Neural cell (in vitro differentiated cells): Measurements from ENCODE around the gene IGFBP4. TPM values are rescaled to one million over a fixed set of nuclear protein-coding genes. Genes with fewer than 3 reads are reported as not detected.

Experiments used
- H2AFZ ChIP-seq: fragments of 200-600, 300-800 bp; sonication (generic), shearing (Covaris generic); 2 replicates; pipeline ENCODE4 v1.6.0; 2014; ENCODE audit warnings: low read depth, mild to moderate bottlenecking, antibody characterized with exemption, low read length, moderate library complexity
- H3F3A ChIP-seq: fragments of 200-600 bp; shearing (Covaris generic); 2 replicates; pipeline ENCODE4 v1.6.1; 2016; ENCODE audit warnings: mild to moderate bottlenecking, moderate library complexity, mixed read lengths, antibody characterized with exemption, low read length; ENCODE audit not compliant: insufficient read depth, poor library complexity, severe bottlenecking
- H3K27ac ChIP-seq: fragments of 200-600, 300-800 bp; sonication (generic), shearing (Covaris generic); 2 replicates; pipeline ENCODE4 v1.5.1; 2014; ENCODE audit warnings: mild to moderate bottlenecking, low read length, moderate library complexity
- H3K27me3 ChIP-seq: fragments of 300-800, 200-600 bp; sonication (generic), shearing (Covaris generic); 2 replicates; pipeline ENCODE4 v1.6.0; 2014; ENCODE audit warnings: mild to moderate bottlenecking, low read depth, low read length, moderate library complexity; ENCODE audit not compliant: insufficient read depth
- H3K36me3 ChIP-seq: fragments of 300-800, 200-600 bp; sonication (generic), shearing (Covaris generic); 2 replicates; pipeline ENCODE4 v1.5.1; 2014; ENCODE audit warnings: mild to moderate bottlenecking, antibody characterized with exemption, low read length, moderate library complexity; ENCODE audit not compliant: insufficient read depth
- H3K4me2 ChIP-seq: fragments of 300-800, 200-600 bp; sonication (generic), shearing (Covaris generic); 2 replicates; pipeline ENCODE4 v1.6.0; 2014; ENCODE audit warnings: mild to moderate bottlenecking, low read length
- H3K4me3 ChIP-seq: fragments of 300-800, 200-600 bp; sonication (generic), shearing (Covaris generic); 2 replicates; pipeline ENCODE4 v1.5.1; 2014; ENCODE audit warnings: mild to moderate bottlenecking, low read length, moderate library complexity
- H3K79me2 ChIP-seq: fragments of 200-600 bp; shearing (Covaris generic); replicated peaks from 2 replicates; pipeline ENCODE4 v1.6.0; 2014; ENCODE audit warnings: mild to moderate bottlenecking, low read length, moderate library complexity; ENCODE audit not compliant: insufficient read depth
- H3K9ac ChIP-seq: fragments of 300-800, 200-600 bp; sonication (generic), shearing (Covaris generic); 2 replicates; pipeline ENCODE4 v1.6.1; 2016; ENCODE audit warnings: mild to moderate bottlenecking, low read length, mixed read lengths
- H3K9me2 ChIP-seq: fragments of 200-600 bp; shearing (Covaris generic); 2 replicates; pipeline ENCODE4 v1.6.1; 2016; ENCODE audit warnings: mild to moderate bottlenecking, low read length, mixed read lengths; ENCODE audit not compliant: insufficient read depth
- H3K9me3 ChIP-seq: fragments of 200-600, 300-800 bp; sonication (generic), shearing (Covaris generic); 2 replicates; pipeline ENCODE4 v1.6.1; 2016; ENCODE audit warnings: mild to moderate bottlenecking, mixed run types, low read length, moderate library complexity, mixed read lengths
- H4K20me1 ChIP-seq: fragments of 200-600 bp; shearing (Covaris generic); 2 replicates; pipeline ENCODE4 v1.6.1; 2016; ENCODE audit warnings: mild to moderate bottlenecking, mixed run types; ENCODE audit not compliant: insufficient read depth
- EP300 ChIP-seq: fragments of 450-650 bp; conservative IDR thresholded peaks from 2 replicates; pipeline ENCODE4 v1.6.1; 2014; ENCODE audit warnings: antibody characterized with exemption, mild to moderate bottlenecking, moderate library complexity; ENCODE audit not compliant: poor library complexity, severe bottlenecking
- EZH2 ChIP-seq: fragments of 200-600, 300-800 bp; shearing (Covaris generic), sonication (generic); IDR thresholded peaks from 2 replicates; pipeline ENCODE4 v1.6.1; 2014; ENCODE audit warnings: antibody characterized with exemption, low read length, borderline replicate concordance, mild to moderate bottlenecking; ENCODE audit not compliant: insufficient read depth, poor library complexity, severe bottlenecking
- MXI1 ChIP-seq: fragments of 450-650 bp; conservative IDR thresholded peaks from 2 replicates; pipeline ENCODE4 v1.6.1; 2014; ENCODE audit warnings: antibody characterized with exemption, mild to moderate bottlenecking; ENCODE audit not compliant: poor library complexity, severe bottlenecking
- POLR2AphosphoS5 ChIP-seq: IDR thresholded peaks from 2 replicates; pipeline ENCODE4 v1.6.1; 2012
- RAD21 ChIP-seq: fragments of 450-650 bp; conservative IDR thresholded peaks from 2 replicates; pipeline ENCODE4 v1.6.1; 2014; ENCODE audit warnings: antibody characterized with exemption, mild to moderate bottlenecking, moderate library complexity
- SMC3 ChIP-seq: fragments of 450-650 bp; conservative IDR thresholded peaks from 2 replicates; pipeline ENCODE4 v1.6.1; 2014; ENCODE audit warnings: antibody characterized with exemption, mild to moderate bottlenecking, moderate library complexity; ENCODE audit not compliant: poor library complexity
- TAF1 ChIP-seq: IDR thresholded peaks from 2 replicates; pipeline ENCODE4 v1.6.1; 2012; ENCODE audit warnings: low read depth
- polyA plus RNA-seq: library from polyadenylated mRNA; depleted of rRNA; stranded (reverse); fragments of >200 nt; gene quantifications from 2 replicates; pipeline ENCODE4 v1.2.3, GENCODE V29; 2014
- TF ChIP-seq, protein P1 (sequence below): IDR thresholded peaks from 2 replicates; pipeline ENCODE4 v1.6.1; 2012; ENCODE audit warnings: borderline replicate concordance
- TF ChIP-seq, protein P2 (sequence below): fragments of 450-650 bp; IDR thresholded peaks from 2 replicates; pipeline ENCODE4 v1.5.1; 2014; ENCODE audit warnings: antibody characterized with exemption, mild to moderate bottlenecking, moderate library complexity; ENCODE audit not compliant: poor library complexity, severe bottlenecking

The IGFBP4 gene
- polyA plus RNA-seq, 1 donor from 2014 or later: 1.3 TPM

- Histone ChIP-seq H3K79me2 (no peaks in the 10 kb centered on the region), H4K20me1 (no peaks in the 10 kb centered on the region)
These were observed 9.7 kb downstream of the IGFBP4 start for GRCh38 chr17:40452921-40453378.

GRCh38 chr17:40453881-40454612 lies 10.8 kb downstream of the IGFBP4 start:
- Histone ChIP-seq H2AFZ (no peak overlapping the region), H3K79me2 (no peaks in the 10 kb centered on the region), H3K27me3 (no peaks in the 10 kb centered on the region), H3K27ac (no peak overlapping the region), H3K4me2 (no peak overlapping the region), H3K4me3 (no peak overlapping the region), H3F3A (no peaks in the 10 kb centered on the region), H3K36me3 (no peaks in the 10 kb centered on the region), H3K9me3 (no peaks in the 10 kb centered on the region), H4K20me1 (no peaks in the 10 kb centered on the region), H3K9ac (no peak overlapping the region), H3K9me2 (no peaks in the 10 kb centered on the region)
- TF ChIP-seq EZH2 (no peak), SMC3 (no peak), EP300 (no peak)

More at GRCh38 chr17:40452921-40453378, 9.7 kb downstream of the IGFBP4 start:
- H3K4me3 ChIP-seq: no peak overlapping the region
- H2AFZ ChIP-seq: no peak overlapping the region
- H3F3A ChIP-seq: no peaks in the 10 kb centered on the region
- H3K36me3 ChIP-seq: no peaks in the 10 kb centered on the region
- no peaks in the 10 kb centered on the region for H3K9me3 ChIP-seq
- H3K27me3 ChIP-seq: no peaks in the 10 kb centered on the region
- no peak overlapping the region for H3K9ac ChIP-seq
- H3K27ac ChIP-seq: no peak overlapping the region
- H3K4me2 ChIP-seq: no peak overlapping the region
- TF ChIP-seq EZH2: no peak
- TF ChIP-seq, protein P1, sequence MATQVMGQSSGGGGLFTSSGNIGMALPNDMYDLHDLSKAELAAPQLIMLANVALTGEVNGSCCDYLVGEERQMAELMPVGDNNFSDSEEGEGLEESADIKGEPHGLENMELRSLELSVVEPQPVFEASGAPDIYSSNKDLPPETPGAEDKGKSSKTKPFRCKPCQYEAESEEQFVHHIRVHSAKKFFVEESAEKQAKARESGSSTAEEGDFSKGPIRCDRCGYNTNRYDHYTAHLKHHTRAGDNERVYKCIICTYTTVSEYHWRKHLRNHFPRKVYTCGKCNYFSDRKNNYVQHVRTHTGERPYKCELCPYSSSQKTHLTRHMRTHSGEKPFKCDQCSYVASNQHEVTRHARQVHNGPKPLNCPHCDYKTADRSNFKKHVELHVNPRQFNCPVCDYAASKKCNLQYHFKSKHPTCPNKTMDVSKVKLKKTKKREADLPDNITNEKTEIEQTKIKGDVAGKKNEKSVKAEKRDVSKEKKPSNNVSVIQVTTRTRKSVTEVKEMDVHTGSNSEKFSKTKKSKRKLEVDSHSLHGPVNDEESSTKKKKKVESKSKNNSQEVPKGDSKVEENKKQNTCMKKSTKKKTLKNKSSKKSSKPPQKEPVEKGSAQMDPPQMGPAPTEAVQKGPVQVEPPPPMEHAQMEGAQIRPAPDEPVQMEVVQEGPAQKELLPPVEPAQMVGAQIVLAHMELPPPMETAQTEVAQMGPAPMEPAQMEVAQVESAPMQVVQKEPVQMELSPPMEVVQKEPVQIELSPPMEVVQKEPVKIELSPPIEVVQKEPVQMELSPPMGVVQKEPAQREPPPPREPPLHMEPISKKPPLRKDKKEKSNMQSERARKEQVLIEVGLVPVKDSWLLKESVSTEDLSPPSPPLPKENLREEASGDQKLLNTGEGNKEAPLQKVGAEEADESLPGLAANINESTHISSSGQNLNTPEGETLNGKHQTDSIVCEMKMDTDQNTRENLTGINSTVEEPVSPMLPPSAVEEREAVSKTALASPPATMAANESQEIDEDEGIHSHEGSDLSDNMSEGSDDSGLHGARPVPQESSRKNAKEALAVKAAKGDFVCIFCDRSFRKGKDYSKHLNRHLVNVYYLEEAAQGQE: no peak
- TF ChIP-seq RAD21: no peak
- TF ChIP-seq SMC3: no peak
- no peak for TF ChIP-seq TAF1
- H3K9me2 ChIP-seq: no peaks in the 10 kb centered on the region

- H3K4me3 ChIP-seq: no peak overlapping the region
- no peaks in the 10 kb centered on the region for H3K9me3 ChIP-seq
- H4K20me1 ChIP-seq: no peaks in the 10 kb centered on the region
- no peaks in the 10 kb centered on the region for H3K27me3 ChIP-seq
- no peaks in the 10 kb centered on the region for H3K79me2 ChIP-seq
- TF ChIP-seq POLR2AphosphoS5: no peak
- no peak for TF ChIP-seq TAF1
- TF ChIP-seq, protein P1: no peak
- TF ChIP-seq, protein P2, sequence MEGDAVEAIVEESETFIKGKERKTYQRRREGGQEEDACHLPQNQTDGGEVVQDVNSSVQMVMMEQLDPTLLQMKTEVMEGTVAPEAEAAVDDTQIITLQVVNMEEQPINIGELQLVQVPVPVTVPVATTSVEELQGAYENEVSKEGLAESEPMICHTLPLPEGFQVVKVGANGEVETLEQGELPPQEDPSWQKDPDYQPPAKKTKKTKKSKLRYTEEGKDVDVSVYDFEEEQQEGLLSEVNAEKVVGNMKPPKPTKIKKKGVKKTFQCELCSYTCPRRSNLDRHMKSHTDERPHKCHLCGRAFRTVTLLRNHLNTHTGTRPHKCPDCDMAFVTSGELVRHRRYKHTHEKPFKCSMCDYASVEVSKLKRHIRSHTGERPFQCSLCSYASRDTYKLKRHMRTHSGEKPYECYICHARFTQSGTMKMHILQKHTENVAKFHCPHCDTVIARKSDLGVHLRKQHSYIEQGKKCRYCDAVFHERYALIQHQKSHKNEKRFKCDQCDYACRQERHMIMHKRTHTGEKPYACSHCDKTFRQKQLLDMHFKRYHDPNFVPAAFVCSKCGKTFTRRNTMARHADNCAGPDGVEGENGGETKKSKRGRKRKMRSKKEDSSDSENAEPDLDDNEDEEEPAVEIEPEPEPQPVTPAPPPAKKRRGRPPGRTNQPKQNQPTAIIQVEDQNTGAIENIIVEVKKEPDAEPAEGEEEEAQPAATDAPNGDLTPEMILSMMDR: no peak
- no peak for TF ChIP-seq RAD21
- TF ChIP-seq SMC3: no peak
- TF ChIP-seq EP300: no peak
- TF ChIP-seq EZH2: no peak
- TF ChIP-seq MXI1: no peak
- H3K27ac ChIP-seq: no peak overlapping the region
- H2AFZ ChIP-seq: no peak overlapping the region
- no peak overlapping the region for H3K4me2 ChIP-seq
- H3F3A ChIP-seq: no peaks in the 10 kb centered on the region
- H3K9me2 ChIP-seq: no peaks in the 10 kb centered on the region
- H3K9ac ChIP-seq: no peak overlapping the region
- no peaks in the 10 kb centered on the region for H3K36me3 ChIP-seq
These were observed 11.4 kb downstream of the IGFBP4 start for GRCh38 chr17:40454613-40454995.
